22Rv1 (cell line): ENCODE data around the gene TPPP.

Source experiments
- H3K27ac ChIP-seq: fragments of 450-650 bp; 2 replicates; pipeline ENCODE4 v1.5.1; 2017
- CTCF ChIP-seq: fragments of 450-650 bp; IDR thresholded peaks from 2 replicates; pipeline ENCODE4 v1.5.1; 2017; ENCODE audit warnings: mild to moderate bottlenecking
- ZFX ChIP-seq: fragments of 450-650 bp; IDR thresholded peaks from 2 replicates; pipeline ENCODE4 v1.6.1; 2017; ENCODE audit warnings: antibody characterized with exemption, borderline replicate concordance

Gene TPPP

GRCh38 chr5:661891-662750, 31.0 kb downstream of the TPPP start:
- no peak overlapping the region for H3K27ac ChIP-seq
- TF ChIP-seq ZFX (no peak), CTCF (no peak)

DNA sequence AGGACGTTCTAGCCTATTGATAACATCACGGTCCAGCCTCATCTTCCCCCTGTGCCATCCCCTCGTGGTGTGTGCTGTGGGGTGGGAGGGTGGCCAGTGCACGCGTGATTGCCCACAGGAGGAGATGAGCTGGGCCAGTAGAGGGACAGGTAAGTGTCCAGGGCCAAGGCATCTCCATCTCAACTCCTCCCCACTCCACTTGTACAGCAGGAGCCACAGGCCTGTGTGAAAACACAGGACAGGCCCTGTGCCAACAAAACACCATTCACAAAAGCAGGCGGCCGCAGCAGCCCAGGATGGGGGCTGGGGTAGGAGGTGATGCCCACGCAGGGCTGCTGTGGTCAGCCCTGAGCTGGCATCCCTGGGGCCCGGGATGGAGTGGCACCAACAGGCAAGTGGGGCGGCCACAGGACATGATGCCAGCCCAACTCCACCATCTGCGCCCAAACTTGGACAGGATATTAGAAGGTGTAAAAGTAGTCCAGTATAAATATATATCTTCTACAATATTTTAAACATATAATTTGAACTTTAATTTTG, 32.6 kb downstream of the TPPP start:
- no peak overlapping the region for H3K27ac ChIP-seq
- TF ChIP-seq ZFX (no peak), CTCF (no peak)

- no peak overlapping the region for H3K27ac ChIP-seq
- TF ChIP-seq ZFX (no peak), CTCF (no peak)
Observed at GRCh38 chr5:659496-660263, 33.5 kb downstream of the TPPP start.

- H3K27ac ChIP-seq: no peak overlapping the region
- no peak for TF ChIP-seq ZFX
- no peak for TF ChIP-seq CTCF
Observed at GRCh38 chr5:658103-658502, 35.0 kb downstream of the TPPP start.

DNA sequence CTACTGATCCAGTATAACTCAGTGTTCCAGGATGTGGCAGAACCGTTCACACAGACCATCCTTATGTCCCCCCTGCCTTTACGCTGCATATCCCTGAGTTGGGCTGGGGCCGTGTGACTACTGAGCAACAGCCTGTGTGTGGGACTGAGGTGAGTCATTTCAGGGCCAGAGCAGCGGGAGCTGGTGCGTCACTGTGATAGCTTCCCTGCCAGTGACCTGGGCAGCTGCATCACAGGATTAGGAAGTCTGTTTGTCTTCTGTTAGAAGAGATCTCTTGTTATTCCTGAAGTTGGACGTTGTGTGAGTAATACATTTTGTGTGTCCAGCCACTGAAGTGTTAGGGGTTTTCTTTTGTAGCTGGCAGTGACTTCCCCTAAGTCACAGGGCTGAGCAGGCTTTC, 35.6 kb downstream of the TPPP start:
- no peak overlapping the region for H3K27ac ChIP-seq
- TF ChIP-seq CTCF (no peak), ZFX (no peak)

GRCh38 chr5:655406-655805, 37.7 kb downstream of the TPPP start:
- H3K27ac ChIP-seq: no peak overlapping the region
- no peak for TF ChIP-seq ZFX
- TF ChIP-seq CTCF: no peak
